NT2/D1 (cell line): ENCODE measurements around the gene ZNF611.
"Not testable (repeated sequence)": the region's sequence is repeated elsewhere in the genome, so short reads cannot be mapped to it uniquely, and the experiment has no call there.

Experiments used
- DNase-seq: peaks from one replicate; pipeline ENCODE4 v3.0.0-alpha.2; 2011; ENCODE audit warnings: low read depth, low spot score
- H3K27me3 ChIP-seq: 2 replicates; pipeline ENCODE4 v1.6.0; 2011; ENCODE audit warnings: mild to moderate bottlenecking; ENCODE audit not compliant: insufficient read length, insufficient read depth
- H3K36me3 ChIP-seq: 2 replicates; pipeline ENCODE4 v1.6.1; 2011; ENCODE audit warnings: mild to moderate bottlenecking, low read length, mixed read lengths; ENCODE audit not compliant: insufficient read depth, insufficient read length
- H3K4me1 ChIP-seq: 2 replicates; pipeline ENCODE4 v1.5.1; 2011; ENCODE audit not compliant: insufficient read depth, insufficient read length
- H3K4me3 ChIP-seq: 2 replicates; pipeline ENCODE4 v1.5.1; 2011; ENCODE audit warnings: low read depth; ENCODE audit not compliant: insufficient read length
- H3K9ac ChIP-seq: 2 replicates; pipeline ENCODE4 v1.6.0; 2011; ENCODE audit warnings: low read depth; ENCODE audit not compliant: insufficient read length
- H3K9me3 ChIP-seq: 2 replicates; pipeline ENCODE4 v1.5.1; 2011; ENCODE audit warnings: mild to moderate bottlenecking, low read length; ENCODE audit not compliant: insufficient read depth
- SUZ12 ChIP-seq: IDR thresholded peaks from 2 replicates; pipeline ENCODE4 v1.6.1; 2011; ENCODE audit not compliant: insufficient read length, insufficient read depth; ENCODE audit errors: extremely low read depth
- YY1 ChIP-seq: IDR thresholded peaks from 2 replicates; pipeline ENCODE4 v1.6.1; 2011; ENCODE audit not compliant: insufficient read length, insufficient read depth
- ZNF274 ChIP-seq: IDR thresholded peaks from 2 replicates; pipeline ENCODE4 v1.6.1; 2011; ENCODE audit warnings: mild to moderate bottlenecking, low read depth, low read length

The ZNF611 gene

DNA sequence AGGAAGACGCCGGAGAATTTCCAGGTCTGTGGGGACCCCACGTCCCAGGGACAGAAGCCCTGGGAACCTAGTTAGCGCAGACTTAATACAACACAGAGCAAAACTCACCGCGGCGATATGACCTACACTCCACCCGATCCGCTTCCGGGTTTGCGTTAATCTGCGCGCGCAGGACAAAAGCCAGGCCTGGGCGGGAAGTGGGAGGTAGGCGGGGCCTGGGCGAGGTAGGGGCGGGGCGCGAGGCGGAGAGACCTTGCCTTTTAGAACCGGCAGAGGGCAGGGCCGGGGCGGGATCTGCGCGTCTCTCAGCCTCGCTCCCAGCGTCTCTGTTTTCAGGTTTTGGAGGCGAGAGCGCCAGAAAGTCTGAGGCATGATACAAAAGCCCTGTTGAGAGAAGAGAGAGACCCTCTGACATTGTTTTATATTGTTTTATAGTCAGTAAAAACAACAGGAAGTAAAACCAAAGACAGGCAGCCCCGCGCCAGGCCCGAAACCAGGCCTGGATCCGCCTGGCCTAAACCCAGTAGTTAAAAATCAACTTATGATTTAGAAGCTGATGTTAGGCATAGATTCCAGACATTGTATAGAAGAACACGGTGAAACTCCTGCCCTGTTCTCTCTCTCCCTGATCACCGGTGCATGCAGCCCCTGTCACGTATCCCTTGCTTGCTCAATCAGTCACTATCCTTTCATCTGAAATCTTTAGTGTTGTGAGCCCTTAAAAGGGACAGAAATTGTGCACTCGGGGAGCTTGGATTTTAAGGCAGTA lies at the start of gene ZNF611:
ZNF611 (minus strand) TSS at position 152 of the 769 bp plus-strand sequence. CDS start 19,150 bp downstream, outside the sequence.
- DNase-seq, result peak; percentile 88
- Histone ChIP-seq H3K9me3 (no peaks in the 10 kb centered on the region), H3K9ac (peak within 1 kb of the TSS; percentile 86), H3K27me3 (no peaks in the 10 kb centered on the region), H3K4me1 (no peaks in the 10 kb centered on the region), H3K36me3 (peaks cover 14% of the 10 kb centered on the region), H3K4me3 (peak within 1 kb of the TSS; percentile 76)
- TF ChIP-seq ZNF274 (no peak), SUZ12 (no peak), YY1 (no peak)

DNA sequence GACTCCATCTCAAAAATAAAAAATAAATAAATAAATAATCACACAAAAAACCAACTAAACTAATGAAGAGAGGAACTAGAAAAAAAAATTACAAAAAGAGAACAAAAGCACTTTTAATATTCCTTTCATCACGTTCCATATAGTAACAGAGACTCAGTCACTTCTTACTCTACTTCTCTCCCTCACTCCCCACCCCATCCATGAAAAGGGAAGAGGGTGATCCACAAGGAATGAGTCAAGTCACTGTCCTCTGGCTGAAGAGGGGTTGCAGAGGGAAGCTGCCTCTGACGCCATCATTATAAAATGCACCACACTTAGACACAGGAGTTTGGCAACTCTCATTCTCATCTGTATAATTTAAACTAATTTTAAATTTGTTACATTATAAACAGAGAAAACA lies 48.0 kb upstream of the ZNF611 start:
- H3K9me3 ChIP-seq, DNase-seq, H3K4me1 ChIP-seq, H3K9ac ChIP-seq, H3K27me3 ChIP-seq, H3K4me3 ChIP-seq: not testable (repeated sequence)
- H3K36me3 ChIP-seq, result peaks cover 14% of the 10 kb centered on the region

DNA sequence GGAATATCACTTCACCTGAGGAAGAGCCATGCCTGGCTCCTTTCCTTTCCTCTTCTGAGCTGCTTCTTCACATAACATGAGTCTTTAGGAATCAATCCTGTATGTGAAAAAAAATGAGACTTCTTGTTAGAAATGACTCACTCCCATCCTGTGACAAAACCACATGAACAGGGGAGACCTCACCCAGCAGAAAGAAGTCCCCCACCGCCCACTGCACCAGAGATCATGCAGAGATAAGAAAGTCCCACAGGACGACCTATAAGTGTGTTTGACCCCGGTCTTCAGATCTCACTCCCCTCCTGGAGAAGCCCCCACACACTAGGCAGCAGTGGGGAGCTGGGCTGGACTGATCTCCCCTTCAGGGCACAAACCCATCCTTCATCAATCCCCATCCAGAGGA lies 44.0 kb upstream of the ZNF611 start:
- no peak overlapping the region for H3K9ac ChIP-seq
- DNase-seq, result no peak
- H3K36me3 ChIP-seq, result peaks cover 23% of the 10 kb centered on the region
- H3K4me3 ChIP-seq, result no peak overlapping the region
- H3K9me3 ChIP-seq, result no peaks in the 10 kb centered on the region
- H3K27me3 ChIP-seq, result no peaks in the 10 kb centered on the region
- no peaks in the 10 kb centered on the region for H3K4me1 ChIP-seq
- TF ChIP-seq ZNF274 (no peak), SUZ12 (no peak), YY1 (no peak)

DNA sequence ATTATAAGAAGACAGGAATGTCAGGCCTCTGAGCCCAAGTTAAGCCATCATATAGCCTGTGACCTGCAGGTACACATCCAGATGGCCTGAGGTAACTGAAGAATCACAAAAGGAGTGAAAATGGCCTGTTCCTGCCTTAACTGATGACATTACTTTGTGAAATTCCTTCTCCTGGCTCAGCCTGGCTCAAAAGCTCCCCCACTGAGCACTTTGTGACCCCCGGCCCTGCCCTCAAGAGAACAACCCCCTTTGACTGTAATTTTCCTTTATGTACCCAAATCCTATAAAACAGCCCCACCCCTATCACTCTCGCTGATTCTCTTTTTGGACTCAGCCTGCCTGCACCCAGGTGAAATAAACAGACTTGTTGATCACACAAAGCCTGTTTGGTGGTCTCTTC lies 21.6 kb upstream of the ZNF611 start:
- H3K4me3 ChIP-seq, DNase-seq, H3K36me3 ChIP-seq, H3K27me3 ChIP-seq, H3K4me1 ChIP-seq, H3K9ac ChIP-seq: not testable (repeated sequence)
- peaks cover 12% of the 10 kb centered on the region; the same call in 1 of the 2 replicates for H3K9me3 ChIP-seq

DNA sequence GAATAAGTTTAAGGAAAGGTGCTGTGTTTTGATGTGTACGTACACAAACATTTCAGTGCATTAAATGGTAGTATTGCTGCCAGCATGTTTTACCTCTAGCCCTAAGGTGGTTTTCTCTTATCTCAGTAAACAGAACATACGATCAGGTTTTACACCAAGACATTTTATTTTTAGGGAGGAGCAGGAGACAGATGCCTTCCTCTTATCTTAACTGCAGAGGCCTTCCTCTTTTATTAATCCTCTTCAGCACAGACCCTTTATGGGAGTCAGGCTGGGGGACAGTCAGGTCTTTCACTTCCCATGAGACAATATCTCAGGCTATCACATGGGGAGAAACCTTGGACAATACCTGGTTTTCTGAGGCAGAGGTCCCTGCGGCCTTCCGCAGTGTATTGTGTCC lies 14.9 kb upstream of the ZNF611 start:
- no peak for DNase-seq
- H3K36me3 ChIP-seq, result no peaks in the 10 kb centered on the region
- no peaks in the 10 kb centered on the region for H3K4me1 ChIP-seq
- H3K4me3 ChIP-seq, result no peak overlapping the region
- H3K9ac ChIP-seq, result no peak overlapping the region
- peaks cover 5% of the 10 kb centered on the region; the same call in 1 of the 2 replicates for H3K9me3 ChIP-seq
- TF ChIP-seq SUZ12, result no peak
- no peak for TF ChIP-seq ZNF274
- TF ChIP-seq YY1, result no peak
- no peaks in the 10 kb centered on the region for H3K27me3 ChIP-seq

DNA sequence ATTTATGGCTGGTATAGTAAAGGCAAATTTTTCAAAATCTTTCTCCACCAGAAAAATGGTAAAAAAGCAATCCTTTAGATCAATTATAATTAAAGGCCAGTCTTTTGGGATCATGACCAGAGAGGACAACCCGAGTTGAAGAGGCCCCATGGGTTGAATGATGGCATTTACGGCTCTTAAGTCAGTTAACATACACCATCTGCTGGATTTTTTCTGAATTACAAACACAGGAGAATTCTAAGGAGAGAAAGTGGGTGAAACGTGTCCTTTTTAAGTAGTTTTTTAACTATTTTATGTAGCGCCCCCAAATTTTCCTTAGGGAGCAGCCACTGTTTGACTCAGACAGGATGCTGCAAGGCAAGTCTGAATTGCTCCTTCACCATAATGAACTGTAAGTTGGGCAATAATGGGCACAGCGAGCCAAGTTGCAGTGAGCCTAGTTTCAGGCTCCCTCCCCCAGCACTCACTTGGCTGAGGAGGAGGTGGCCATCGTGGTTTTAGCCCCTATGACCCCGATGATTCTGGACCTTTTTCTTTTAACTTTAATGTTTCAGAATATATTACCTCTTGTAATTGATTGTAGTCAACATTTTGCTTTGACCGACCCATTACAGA lies 13.6 kb upstream of the ZNF611 start:
- Histone ChIP-seq H3K9me3 (no peaks in the 10 kb centered on the region), H3K4me3 (no peak overlapping the region), H3K27me3 (no peaks in the 10 kb centered on the region), H3K9ac (no peak overlapping the region), H3K4me1 (no peaks in the 10 kb centered on the region), H3K36me3 (no peaks in the 10 kb centered on the region)
- no peak for DNase-seq
- no peak for TF ChIP-seq ZNF274
- no peak for TF ChIP-seq YY1
- TF ChIP-seq SUZ12, result no peak

DNA sequence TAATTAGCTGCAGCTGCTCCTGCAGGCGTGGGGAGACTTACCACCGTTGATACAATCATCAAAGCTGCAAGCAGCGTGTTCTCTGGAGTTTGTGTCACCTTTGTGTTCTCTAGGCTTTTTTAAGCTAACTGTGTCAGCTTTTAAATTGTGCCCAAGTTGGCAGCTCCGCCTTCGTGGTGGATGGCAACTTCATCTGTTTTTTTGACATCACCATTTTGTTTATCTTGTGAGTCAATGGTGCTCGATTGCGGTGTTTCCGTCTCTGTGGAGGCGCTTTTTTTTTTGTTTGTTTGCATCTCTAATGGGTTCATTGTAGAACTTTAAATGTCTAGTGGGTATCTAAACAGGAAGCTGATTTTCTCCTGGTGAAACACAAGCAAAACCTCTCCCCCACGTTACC lies 11.1 kb upstream of the ZNF611 start:
- not testable (repeated sequence) for DNase-seq, H3K36me3 ChIP-seq

More for the DNA sequence above, 11.1 kb upstream of the ZNF611 start:
- not testable (repeated sequence) for H3K9ac ChIP-seq, H3K27me3 ChIP-seq, H3K9me3 ChIP-seq, H3K4me1 ChIP-seq, H3K4me3 ChIP-seq
